ENCODE results near the gene LYPLA2.
A peak's percentile ranks its signal among the peaks of the same experiment; 100 is the strongest.
"Not testable (repeated sequence)": the region's sequence is repeated elsewhere in the genome, so short reads cannot be mapped to it uniquely, and the experiment has no call there.

The LYPLA2 gene

GRCh38 chr1:23793861-23794731, 3.2 kb downstream of the LYPLA2 start:
- no peak overlapping the region for H3K9ac ChIP-seq
- H4K20me1 ChIP-seq = peaks cover 19% of the 10 kb centered on the region
- peaks cover 64% of the 10 kb centered on the region for H3K36me3 ChIP-seq
- no peak for TF ChIP-seq Cebpa-rat (IDR thresholded peaks at IDR 0.05)
- H3K27ac ChIP-seq = no peak overlapping the region
- H3K4me3 ChIP-seq = no peak overlapping the region
- H3K27me3 ChIP-seq = no peaks in the 10 kb centered on the region
- H3K9me3 ChIP-seq = no peaks in the 10 kb centered on the region
- H3K4me2 ChIP-seq = peak overlapping the region; percentile 94; the same call in 1 of the 2 replicates
- H3K4me1 ChIP-seq = peaks cover 31% of the 10 kb centered on the region

- not testable (repeated sequence) for H3K4me2 ChIP-seq, H3K9me3 ChIP-seq, H3K27me3 ChIP-seq, H3K4me3 ChIP-seq, H3K27ac ChIP-seq, H3K9ac ChIP-seq
- Histone ChIP-seq H3K4me1 (peaks cover 38% of the 10 kb centered on the region), H3K36me3 (peaks cover 65% of the 10 kb centered on the region), H4K20me1 (peaks cover 25% of the 10 kb centered on the region)
Observed at GRCh38 chr1:23794732-23795182, 3.8 kb downstream of the LYPLA2 start.

GRCh38 chr1:23795676-23796465, 4.9 kb downstream of the LYPLA2 start:
- H3K27ac ChIP-seq = no peak overlapping the region
- H3K36me3 ChIP-seq = peaks cover 65% of the 10 kb centered on the region
- no peaks in the 10 kb centered on the region for H3K9me3 ChIP-seq
- no peaks in the 10 kb centered on the region for H3K27me3 ChIP-seq
- peaks cover 25% of the 10 kb centered on the region for H4K20me1 ChIP-seq
- H3K4me2 ChIP-seq = no peak overlapping the region
- TF ChIP-seq Cebpa-rat (IDR thresholded peaks at IDR 0.05) = no peak
- no peak overlapping the region for H3K9ac ChIP-seq
- peaks cover 30% of the 10 kb centered on the region for H3K4me1 ChIP-seq
- H3K4me3 ChIP-seq = no peak overlapping the region

GRCh38 chr1:23796466-23797271, 5.7 kb downstream of the LYPLA2 start:
- H3K36me3 ChIP-seq = peaks cover 65% of the 10 kb centered on the region
- no peak overlapping the region for H3K9ac ChIP-seq
- H3K4me3 ChIP-seq = no peak overlapping the region
- H3K4me2 ChIP-seq = no peak overlapping the region
- no peak overlapping the region for H3K27ac ChIP-seq
- TF ChIP-seq Cebpa-rat (IDR thresholded peaks at IDR 0.05) = no peak
- H3K9me3 ChIP-seq = no peaks in the 10 kb centered on the region
- H3K4me1 ChIP-seq = peaks cover 38% of the 10 kb centered on the region
- no peaks in the 10 kb centered on the region for H3K27me3 ChIP-seq
- peaks cover 25% of the 10 kb centered on the region for H4K20me1 ChIP-seq

- Histone ChIP-seq H3K9me3 (no peaks in the 10 kb centered on the region), H3K4me1 (peaks cover 30% of the 10 kb centered on the region), H4K20me1 (peaks cover 18% of the 10 kb centered on the region), H3K4me3 (no peak overlapping the region), H3K27me3 (no peaks in the 10 kb centered on the region), H3K36me3 (peaks cover 65% of the 10 kb centered on the region), H3K27ac (no peak overlapping the region), H3K4me2 (no peak overlapping the region), H3K9ac (no peak overlapping the region)
- no peak for TF ChIP-seq Cebpa-rat (IDR thresholded peaks at IDR 0.05)
Observed at GRCh38 chr1:23797478-23798448, 6.8 kb downstream of the LYPLA2 start.

- no peaks in the 10 kb centered on the region for H3K9me3 ChIP-seq
- peaks cover 21% of the 10 kb centered on the region for H3K4me1 ChIP-seq
- H3K27me3 ChIP-seq = no peaks in the 10 kb centered on the region
- peak overlapping the region; percentile 96 for H3K4me2 ChIP-seq
- no peak overlapping the region for H3K9ac ChIP-seq
- no peak overlapping the region for H3K27ac ChIP-seq
- H3K4me3 ChIP-seq = no peak overlapping the region
- H3K36me3 ChIP-seq = peaks cover 61% of the 10 kb centered on the region
- H4K20me1 ChIP-seq = 0 out of 2 replicates have a peak, but pooled peaks cover 9% of the 10 kb centered on the region
- no peak for TF ChIP-seq Cebpa-rat (IDR thresholded peaks at IDR 0.05)
Observed at GRCh38 chr1:23798662-23799142, 7.8 kb downstream of the LYPLA2 start.

GRCh38 chr1:23799255-23799569, 8.3 kb downstream of the LYPLA2 start:
- H3K9ac ChIP-seq = peak overlapping the region; percentile 85
- TF ChIP-seq Cebpa-rat (IDR thresholded peaks at IDR 0.05) = no peak
- H3K27ac ChIP-seq = no peak overlapping the region
- H4K20me1 ChIP-seq = 0 out of 2 replicates have a peak, but pooled peaks cover 9% of the 10 kb centered on the region
- H3K4me2 ChIP-seq = peak overlapping the region; percentile 96
- H3K4me1 ChIP-seq = peaks cover 21% of the 10 kb centered on the region
- peak overlapping the region; percentile 86 for H3K4me3 ChIP-seq
- peaks cover 63% of the 10 kb centered on the region for H3K36me3 ChIP-seq
- no peaks in the 10 kb centered on the region for H3K9me3 ChIP-seq
- no peaks in the 10 kb centered on the region for H3K27me3 ChIP-seq

- Histone ChIP-seq H3K4me1 (peaks cover 21% of the 10 kb centered on the region), H3K9me3 (no peaks in the 10 kb centered on the region), H3K27me3 (no peaks in the 10 kb centered on the region), H3K27ac (peak overlapping the region; percentile 72), H3K4me3 (peak overlapping the region; percentile 86), H3K36me3 (peaks cover 60% of the 10 kb centered on the region), H4K20me1 (0 out of 2 replicates have a peak, but pooled peaks cover 9% of the 10 kb centered on the region), H3K4me2 (peak overlapping the region; percentile 96), H3K9ac (peak overlapping the region; percentile 85)
- TF ChIP-seq Cebpa-rat (IDR thresholded peaks at IDR 0.05) = no peak
Observed at GRCh38 chr1:23799570-23800399, 8.8 kb downstream of the LYPLA2 start.
